Pancreas (tissue), 10 donors: ENCODE results near the gene IFITM5. TPM values are rescaled to one million over a fixed set of nuclear protein-coding genes. Genes with fewer than 3 reads are reported as not detected.

Experiments
- ATAC-seq, 4 donors: fragments of 200-7000 bp; cut with Tn5 transposase; one replicate each; pipeline versions ENCODE4 v1.8.0 to v1.9.1; 2020; ENCODE audit warnings: mild to moderate bottlenecking in 4 of 4, moderate library complexity in 4 of 4
- DNase-seq, 6 donors: peaks; one replicate each; pipeline ENCODE4 v3.0.0-alpha.2; 2020
- FAIRE-seq: peaks from 2 replicates; lab custom pipeline; 2012; peaks lifted over from hg19 to GRCh38; lab: Jason Lieb, UNC
- H3K27ac ChIP-seq, 4 donors: fragments of 200-600 bp; sonication (generic); 1 replicate in 3 of 4; 2 replicates in 1 of 4; pipeline versions ENCODE4 v1.5.0 to v1.8.0; 2020
- H3K27me3 ChIP-seq, 4 donors: fragments of 200-600 bp; one replicate each; pipeline ENCODE4 v1.8.0; 2021
- H3K36me3 ChIP-seq, 3 donors: fragments of 200-600 bp; sonication (generic) in 1 of 3; one replicate each; pipeline versions ENCODE4 v1.5.0 to v1.8.0; 2020 to 2021
- H3K4me1 ChIP-seq, 3 donors: fragments of 200-600 bp; one replicate each; pipeline ENCODE4 v1.8.0; 2021
- H3K4me3 ChIP-seq, 4 donors: fragments of 200-600 bp; sonication (generic) in 2 of 4; one replicate each; pipeline versions ENCODE4 v1.5.0 to v1.8.0; 2020 to 2021
- H3K9me3 ChIP-seq, 4 donors: fragments of 200-600 bp; one replicate each; pipeline ENCODE4 v1.8.0; 2021
- WGBS, 2 donors: extraction: QIAGEN DNeasy Blood & Tissue Kit; methylation state at CpG; one replicate each; pipeline ENCODE4 v1.1.7; 2013; 5-methylcytosine and 5-hydroxymethylcytosine counted together
- intact Hi-C, 3 donors: fragments of 100-400 bp; cut with DNase I; formaldehyde crosslinking; loops; one replicate each; pipeline versions ENCODE4 v1.11.1 to v1.14.2; 2022
- polyA plus RNA-seq, 2 donors: library from polyadenylated mRNA; stranded (reverse); fragments of 200-250 nt; gene quantifications; one replicate each; pipeline ENCODE4 v1.2.3, GENCODE V29; 2013
- total RNA-seq, 6 donors: library from RNA; stranded (reverse); fragmentation: NEBNext Ultra II Directional in 4 of 6; extraction: Animal tissue kit (Norgen Biotek cat#: 25700) in 4 of 6; gene quantifications; one replicate each; pipeline versions ENCODE4 v1.2.1 to v1.2.4, GENCODE V29; 2021 to 2023
- TF ChIP-seq, protein P1 (sequence below), 4 donors: fragments of 200-600 bp; sonication (generic) in 3 of 4; IDR thresholded peaks; one replicate each; pipeline versions ENCODE4 v1.5.0 to v1.8.0; 2021; ENCODE audit warnings: antibody characterized with exemption in 4 of 4
- donor health status: healthy with polysubstance abuse.
- donor health status: DM: no; HTN: no; CAD: no; lungs with moderate emphysema.
- donor health status: DM: no; HTN: no; CAD: no.
- donor health status: control.
- donor health status: control.
- donor health status: Bipolar disorder and iron deficiency.
- donor health status: DM: yes; HTN: yes; CAD: no.
- donor health status: DM: no; HTN: no; CAD: no.
- donor health status: DM: no; HTN: no; CAD: no.
- donor health status: DM: yes; HTN: yes; CAD: no.

Gene IFITM5
- total and polyA plus RNA-seq, 8 donors = 0.56 to 1.2 TPM; not detected in 6

DNA sequence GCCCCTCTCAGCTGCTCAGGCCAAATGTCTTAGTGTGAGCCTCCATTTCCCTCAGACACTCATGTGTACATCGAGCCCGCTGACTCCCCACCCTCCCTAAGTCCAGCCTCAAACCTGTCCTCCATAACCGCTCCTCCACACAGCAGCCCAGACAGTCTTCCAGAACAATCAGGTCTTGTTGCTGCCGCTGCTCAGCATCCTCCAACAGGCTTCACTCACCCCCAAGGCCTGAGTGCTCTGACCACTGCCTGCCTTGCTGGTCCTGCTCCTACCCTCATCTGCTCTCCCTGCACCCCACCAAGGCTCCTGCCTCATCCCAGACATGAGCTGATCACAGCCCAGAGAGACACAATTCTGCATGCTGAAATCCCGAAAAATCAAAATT is 45.4 kb downstream of the IFITM5 start:
- Histone ChIP-seq H3K36me3 (peaks cover 0 to 13% (median 1%) of the 10 kb centered on the region in 3 donors), H3K9me3 (no peaks in the 10 kb centered on the region), H3K27me3 (no peaks in the 10 kb centered on the region), H3K4me1 (no peaks in the 10 kb centered on the region), H3K27ac (no peak overlapping the region), H3K4me3 (no peak overlapping the region)
- ATAC-seq (no peak), FAIRE-seq (no peak), DNase-seq (no peak)
- intact Hi-C loops = no loop called here
- TF ChIP-seq, protein P1, sequence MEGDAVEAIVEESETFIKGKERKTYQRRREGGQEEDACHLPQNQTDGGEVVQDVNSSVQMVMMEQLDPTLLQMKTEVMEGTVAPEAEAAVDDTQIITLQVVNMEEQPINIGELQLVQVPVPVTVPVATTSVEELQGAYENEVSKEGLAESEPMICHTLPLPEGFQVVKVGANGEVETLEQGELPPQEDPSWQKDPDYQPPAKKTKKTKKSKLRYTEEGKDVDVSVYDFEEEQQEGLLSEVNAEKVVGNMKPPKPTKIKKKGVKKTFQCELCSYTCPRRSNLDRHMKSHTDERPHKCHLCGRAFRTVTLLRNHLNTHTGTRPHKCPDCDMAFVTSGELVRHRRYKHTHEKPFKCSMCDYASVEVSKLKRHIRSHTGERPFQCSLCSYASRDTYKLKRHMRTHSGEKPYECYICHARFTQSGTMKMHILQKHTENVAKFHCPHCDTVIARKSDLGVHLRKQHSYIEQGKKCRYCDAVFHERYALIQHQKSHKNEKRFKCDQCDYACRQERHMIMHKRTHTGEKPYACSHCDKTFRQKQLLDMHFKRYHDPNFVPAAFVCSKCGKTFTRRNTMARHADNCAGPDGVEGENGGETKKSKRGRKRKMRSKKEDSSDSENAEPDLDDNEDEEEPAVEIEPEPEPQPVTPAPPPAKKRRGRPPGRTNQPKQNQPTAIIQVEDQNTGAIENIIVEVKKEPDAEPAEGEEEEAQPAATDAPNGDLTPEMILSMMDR (IDR thresholded peaks at IDR 0.05) = no peak
- WGBS, 2 donors = 86 to 92% methylated on average over 5 of the region's 5 CpGs

DNA sequence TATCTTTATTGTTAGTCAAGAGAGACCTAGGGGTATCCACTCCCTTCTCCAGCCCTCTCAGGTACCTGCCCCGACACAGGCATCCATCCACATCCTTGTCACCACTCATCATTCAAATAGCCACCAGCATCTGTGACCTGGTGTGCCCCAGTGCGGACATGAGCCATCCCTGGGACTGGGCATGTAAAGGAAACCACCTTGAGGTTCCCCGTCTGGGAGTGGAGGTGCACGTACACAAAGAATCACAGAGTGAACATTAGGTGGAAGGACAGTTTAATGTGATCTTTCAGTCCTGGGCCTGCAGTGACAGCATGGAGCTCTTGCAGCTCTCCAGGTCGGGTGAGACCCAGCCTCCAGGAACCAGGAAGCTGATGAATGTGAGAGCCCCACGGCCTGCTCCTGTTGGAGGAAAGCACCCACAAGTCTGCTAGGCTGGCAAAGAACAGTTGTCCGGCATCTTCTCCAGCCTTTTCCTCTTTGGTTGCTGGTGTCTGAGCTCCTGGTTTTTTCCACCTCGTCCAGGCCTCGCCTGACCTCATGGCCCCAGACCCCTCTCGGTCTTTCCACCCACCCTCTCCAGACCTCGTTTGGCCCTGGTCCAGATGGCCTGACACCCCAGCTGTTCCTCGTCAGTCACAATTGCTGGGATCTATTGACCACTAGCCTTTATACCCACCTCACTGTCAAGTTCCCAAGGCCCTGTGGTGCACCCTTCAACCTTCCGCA is 46.0 kb downstream of the IFITM5 start:
- 72 to 78% methylated on average over 13 of the region's 13 CpGs for WGBS, 2 donors
- Histone ChIP-seq H3K27me3 (no peaks in the 10 kb centered on the region), H3K36me3 (peaks cover 0 to 19% (median 3%) of the 10 kb centered on the region in 3 donors), H3K4me3 (no peak overlapping the region), H3K4me1 (no peaks in the 10 kb centered on the region), H3K27ac (no peak overlapping the region), H3K9me3 (no peaks in the 10 kb centered on the region)
- ATAC-seq (no peak), DNase-seq (no peak), FAIRE-seq (no peak)
- intact Hi-C loops = no loop called here
- TF ChIP-seq, protein P1 (IDR thresholded peaks at IDR 0.05) = no peak

DNA sequence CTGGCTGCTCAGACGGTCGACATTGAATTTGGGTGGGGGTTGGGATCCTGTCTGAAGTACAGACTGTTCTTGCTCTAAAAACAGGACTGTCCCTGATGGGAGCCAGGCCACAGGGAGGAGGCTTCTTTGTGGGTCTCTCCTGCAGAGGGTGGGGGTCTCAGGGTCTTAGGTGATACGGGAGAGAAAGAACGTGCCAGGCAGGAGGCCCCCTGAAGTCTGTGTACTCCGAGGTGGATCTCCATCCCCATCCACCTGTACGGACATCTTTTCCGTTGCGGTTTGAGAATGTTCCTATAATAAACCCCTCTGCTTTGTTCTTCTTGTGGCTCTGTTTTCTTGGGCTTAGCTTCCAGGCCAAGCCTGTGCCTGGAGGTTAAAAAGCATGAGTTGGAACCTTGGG is 46.7 kb downstream of the IFITM5 start:
- Histone ChIP-seq H3K27me3 (no peaks in the 10 kb centered on the region), H3K36me3 (peaks cover 0 to 25% (median 3%) of the 10 kb centered on the region in 3 donors), H3K4me3 (no peak overlapping the region), H3K27ac (no peak overlapping the region), H3K9me3 (no peaks in the 10 kb centered on the region), H3K4me1 (no peaks in the 10 kb centered on the region)
- intact Hi-C loops = no loop called here
- TF ChIP-seq, protein P1 (IDR thresholded peaks at IDR 0.05) = no peak
- ATAC-seq (no peak), FAIRE-seq (no peak), DNase-seq (no peak)
- 90 to 92% methylated on average over 8 of the region's 8 CpGs for WGBS, 2 donors

DNA sequence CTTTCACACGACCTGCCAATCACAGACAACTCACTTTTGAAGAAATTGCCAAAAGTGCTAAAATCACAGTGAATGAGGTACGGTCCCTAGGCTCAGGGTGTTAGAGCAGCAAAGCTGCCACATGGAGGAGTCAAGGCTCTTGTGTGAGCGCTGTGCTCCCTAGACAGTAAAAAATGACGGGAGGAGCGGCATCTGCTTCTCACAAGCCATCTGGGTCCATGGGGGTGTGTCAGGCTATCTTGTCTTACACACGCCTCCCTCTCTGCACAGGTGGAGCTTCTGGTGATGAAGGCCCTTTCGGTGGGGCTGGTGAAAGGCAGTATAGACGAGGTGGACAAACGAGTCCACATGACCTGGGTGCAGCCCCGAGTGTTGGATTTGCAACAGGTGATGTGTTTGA is 47.8 kb downstream of the IFITM5 start:
- TF ChIP-seq, protein P1 (IDR thresholded peaks at IDR 0.05) = no peak
- FAIRE-seq = no peak
- peaks cover 0 to 32% (median 10%) of the 10 kb centered on the region in 3 donors for H3K36me3 ChIP-seq
- DNase-seq = no peak
- no peaks in the 10 kb centered on the region for H3K27me3 ChIP-seq
- no peak overlapping the region for H3K27ac ChIP-seq
- intact Hi-C loops = no loop called here
- 78 to 82% methylated on average over 10 of the region's 10 CpGs for WGBS, 2 donors
- H3K4me1 ChIP-seq = no peaks in the 10 kb centered on the region
- no peaks in the 10 kb centered on the region for H3K9me3 ChIP-seq
- H3K4me3 ChIP-seq = no peak overlapping the region
- ATAC-seq = no peak

DNA sequence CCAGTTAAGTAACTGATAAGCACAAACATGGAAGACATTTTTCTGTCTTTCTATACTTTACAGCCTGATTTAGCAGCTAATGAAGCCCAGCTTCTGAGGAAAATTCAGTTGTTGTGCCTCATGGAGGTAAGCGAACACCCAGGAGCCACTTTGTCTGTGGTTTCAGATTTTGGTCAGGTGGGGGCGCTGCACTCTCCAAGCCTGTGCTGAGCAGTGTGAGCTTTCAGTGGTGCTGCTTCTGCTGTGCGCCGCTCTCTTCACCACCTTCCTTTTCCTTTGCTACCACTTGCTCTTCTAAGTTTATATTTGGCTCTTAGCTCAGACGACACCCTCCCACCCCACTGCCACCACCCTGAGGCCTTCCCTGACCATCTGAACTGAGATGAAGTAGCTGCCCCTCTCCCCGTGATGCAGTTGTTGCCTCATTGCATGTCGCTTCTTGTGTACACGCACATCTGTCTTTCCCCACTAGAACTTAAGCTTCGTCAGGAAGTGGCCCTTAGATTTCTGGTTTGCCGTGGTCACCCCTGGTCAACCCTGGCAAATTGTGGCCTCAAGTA is 48.5 kb downstream of the IFITM5 start:
- WGBS, 2 donors = 82 to 83% methylated on average over 10 of the region's 10 CpGs
- H3K4me3 ChIP-seq = no peak overlapping the region
- H3K36me3 ChIP-seq = peaks cover 0 to 38% (median 10%) of the 10 kb centered on the region in 3 donors
- TF ChIP-seq, protein P1 (IDR thresholded peaks at IDR 0.05) = peak in 2 of 4 donors; percentile 31 to 45
- no peaks in the 10 kb centered on the region for H3K27me3 ChIP-seq
- FAIRE-seq = no peak
- H3K9me3 ChIP-seq = no peaks in the 10 kb centered on the region
- no peaks in the 10 kb centered on the region for H3K4me1 ChIP-seq
- intact Hi-C loops = no loop called here
- peak in 5 of 6 donors; percentile 31 to 74 (median 50) for DNase-seq
- H3K27ac ChIP-seq = no peak overlapping the region
- ATAC-seq = peak; percentile 83 to 94 (median 86)
